HG02973 (cell line): ENCODE measurements around the gene TSFM.

ENCODE experiments used
- ATAC-seq: cut with Tn5 transposase; IDR thresholded peaks from one replicate; pipeline ENCODE4 v1.9.1; 2021; ENCODE audit warnings: moderate library complexity; ENCODE audit not compliant: unreplicated experiment

TSFM gene

GRCh38 chr12:57777911-57778310 is 4.7 kb upstream of the TSFM start:
- ATAC-seq = no peak

GRCh38 chr12:57779736-57780135 is 2.9 kb upstream of the TSFM start:
- no peak for ATAC-seq

GRCh38 chr12:57780284-57780897 is 2.2 kb upstream of the TSFM start:
- ATAC-seq = no peak

DNA sequence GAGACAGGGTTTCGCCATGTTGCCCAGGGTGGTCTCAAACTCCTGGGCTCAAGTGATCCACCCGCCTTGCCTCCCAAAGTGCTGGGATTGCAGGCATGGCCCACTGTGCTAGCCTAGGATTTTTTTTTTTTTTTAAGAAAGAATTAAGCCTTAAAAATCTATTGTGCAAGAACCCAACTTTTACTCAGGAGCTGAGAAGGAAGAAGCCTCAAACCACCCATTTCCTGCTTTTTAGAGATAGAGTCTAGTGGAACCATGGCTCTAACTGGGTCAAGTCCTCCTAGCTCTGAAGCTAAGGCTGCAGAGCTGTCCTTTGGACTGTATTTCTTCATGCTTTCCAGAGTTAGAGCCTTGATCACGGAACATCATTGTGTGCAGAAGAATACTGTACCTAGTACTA is 1.3 kb upstream of the TSFM start:
- ATAC-seq = no peak

- no peak for ATAC-seq
Measured at GRCh38 chr12:57781801-57782200, 786 bp upstream of the TSFM start.

GRCh38 chr12:57782243-57782607 is 362 bp upstream of the TSFM start:
- peak; percentile 14 for ATAC-seq

DNA sequence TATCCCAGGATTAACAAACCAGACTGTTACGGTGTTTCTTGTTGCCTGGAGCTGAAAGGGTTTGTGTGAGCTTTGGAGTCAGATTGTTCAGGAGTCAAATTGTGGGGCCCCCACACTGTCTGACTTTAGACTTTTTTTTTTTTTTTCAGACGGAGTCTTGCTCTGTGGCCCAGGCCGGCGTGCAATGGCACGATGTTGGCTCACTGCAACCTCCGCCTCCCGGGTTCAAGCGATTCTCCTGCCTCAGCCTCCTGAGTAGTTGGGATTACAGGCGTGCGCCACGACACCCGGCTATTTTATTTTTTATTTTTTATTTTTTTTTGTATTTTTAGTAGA is 847 bp downstream of the TSFM start:
- ATAC-seq = no peak

DNA sequence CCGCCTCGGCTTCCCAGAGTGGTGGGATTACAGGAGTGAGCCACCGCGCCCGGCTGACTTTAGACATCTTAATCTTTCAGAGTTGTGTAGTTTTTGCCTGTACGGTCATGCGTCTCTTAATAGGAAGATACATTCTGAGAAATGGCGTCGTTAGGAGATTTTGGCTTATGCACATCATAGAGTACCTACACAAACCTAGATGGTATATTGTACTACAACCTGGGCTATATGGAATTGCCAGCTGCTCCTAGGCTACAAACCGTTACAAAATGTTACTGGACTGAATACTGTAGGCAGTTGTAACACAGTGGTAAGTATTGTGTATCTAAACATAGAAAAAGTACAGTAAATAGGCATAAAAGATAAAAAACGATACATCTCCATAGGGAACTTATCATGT is 1.3 kb downstream of the TSFM start:
- ATAC-seq = no peak

GRCh38 chr12:57793920-57794319 is 11.3 kb downstream of the TSFM start:
- ATAC-seq = no peak

GRCh38 chr12:57795354-57795753 is 12.8 kb downstream of the TSFM start:
- no peak for ATAC-seq

- ATAC-seq = no peak
Measured at GRCh38 chr12:57796996-57797395, 14.4 kb downstream of the TSFM start.

GRCh38 chr12:57797933-57798332 is 15.3 kb downstream of the TSFM start:
- ATAC-seq = no peak

DNA sequence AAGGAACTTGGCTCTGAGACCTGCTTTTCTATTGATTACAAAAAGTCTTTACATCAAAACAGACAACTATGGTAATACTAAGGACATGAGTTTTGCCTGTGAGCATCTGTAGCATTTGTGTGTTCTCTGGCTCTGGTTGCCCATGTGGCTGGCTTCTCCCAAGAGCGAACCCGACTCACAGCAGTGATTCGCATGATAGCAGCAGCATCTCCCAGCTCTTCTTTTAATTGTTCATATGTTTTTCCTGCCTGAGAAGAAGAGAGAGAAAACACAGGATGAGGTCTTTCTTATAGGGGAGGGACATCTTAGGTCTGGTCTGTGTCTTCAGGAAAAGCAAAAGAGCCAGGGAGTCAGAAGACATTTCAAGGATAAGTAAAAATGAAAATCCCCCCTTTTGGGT is 18.4 kb downstream of the TSFM start:
- no peak for ATAC-seq

- no peak for ATAC-seq
Measured at GRCh38 chr12:57802607-57803006, 20.0 kb downstream of the TSFM start.

- no peak for ATAC-seq
Measured at GRCh38 chr12:57803319-57803893, 20.8 kb downstream of the TSFM start.

- ATAC-seq = no peak
Measured at GRCh38 chr12:57806677-57807076, 24.1 kb downstream of the TSFM start.

DNA sequence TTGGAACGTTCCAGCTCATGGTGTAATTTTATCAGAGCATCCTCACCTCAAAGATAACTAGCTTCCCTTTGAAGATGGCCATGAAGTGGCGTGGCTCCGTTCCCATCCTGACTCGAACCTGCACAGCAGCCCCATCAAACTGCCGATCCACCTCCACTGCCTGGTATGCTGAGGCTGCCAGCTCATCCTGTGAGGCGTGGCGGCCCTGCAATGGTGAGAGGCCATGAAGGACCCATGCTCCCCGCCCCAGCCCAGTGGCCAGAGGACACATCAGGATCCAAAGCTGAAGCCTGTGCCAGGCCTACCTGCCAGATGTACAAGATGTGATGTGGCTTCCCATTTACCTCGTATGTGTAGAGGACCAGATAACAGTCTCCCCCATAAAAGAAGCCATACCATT is 24.7 kb downstream of the TSFM start:
- ATAC-seq = no peak

- no peak for ATAC-seq
Measured at GRCh38 chr12:57808351-57808750, 25.8 kb downstream of the TSFM start.

- ATAC-seq = no peak
Measured at GRCh38 chr12:57809425-57809824, 26.8 kb downstream of the TSFM start.

GRCh38 chr12:57810450-57810849 is 27.9 kb downstream of the TSFM start:
- ATAC-seq = no peak

DNA sequence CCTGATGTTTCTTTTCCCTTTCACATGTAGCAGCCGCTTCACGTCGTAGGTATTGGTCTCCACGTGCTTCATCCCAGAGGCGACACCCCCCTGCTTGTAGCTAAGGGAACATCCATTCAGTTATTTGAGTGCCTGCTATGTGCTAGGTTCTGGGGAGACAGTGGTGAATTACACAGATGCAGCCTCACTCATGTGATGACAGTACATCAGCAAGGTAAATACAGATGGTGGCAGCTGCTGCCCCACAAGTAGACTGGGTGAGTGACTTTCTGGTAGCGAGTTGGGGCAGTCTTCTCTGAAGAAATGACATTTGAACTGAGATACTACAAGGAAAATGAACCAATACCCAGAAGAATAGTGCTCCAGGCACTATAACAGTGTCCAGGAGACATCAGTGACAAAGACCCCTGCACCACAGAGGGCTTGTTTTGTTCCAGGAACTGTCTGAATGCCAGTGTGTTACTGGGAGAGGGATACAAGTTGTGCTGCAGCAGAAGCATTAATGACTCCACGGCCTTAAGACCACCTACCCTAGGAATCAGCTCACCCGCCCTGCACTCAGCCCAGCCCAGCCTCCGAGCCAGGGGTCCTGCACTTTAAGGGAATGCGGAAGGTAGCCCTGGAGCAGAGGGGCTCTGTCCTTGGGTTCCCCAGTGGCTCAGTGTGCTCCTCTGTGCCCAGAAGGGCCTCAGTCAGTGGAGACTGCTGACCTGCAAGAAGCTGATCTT is 28.6 kb downstream of the TSFM start:
- ATAC-seq = no peak

- no peak for ATAC-seq
Measured at GRCh38 chr12:57813111-57813970, 30.8 kb downstream of the TSFM start.
